ENCODE data around the gene FAM3C.

FAM3C gene

GRCh38 chr7:121342631-121343030, 53.5 kb downstream of the FAM3C start:
- Histone ChIP-seq H3K36me3 (ENCODE audit: insufficient read depth, low read depth, low read length) (peaks cover 13% of the 10 kb centered on the region; the same call in 1 of the 2 replicates), H3K4me3 (ENCODE audit: low read length) (no peak overlapping the region), H3K9me3 (ENCODE audit: insufficient read depth, low read depth, low read length) (no peaks in the 10 kb centered on the region), H3K4me1 (ENCODE audit: insufficient read depth, low read length) (no peaks in the 10 kb centered on the region), H3K27ac (ENCODE audit: low read length) (no peak overlapping the region), H3K9ac (ENCODE audit: low read depth, low read length) (no peak overlapping the region), H3K27me3 (ENCODE audit: insufficient read depth, low read length) (no peaks in the 10 kb centered on the region)

DNA sequence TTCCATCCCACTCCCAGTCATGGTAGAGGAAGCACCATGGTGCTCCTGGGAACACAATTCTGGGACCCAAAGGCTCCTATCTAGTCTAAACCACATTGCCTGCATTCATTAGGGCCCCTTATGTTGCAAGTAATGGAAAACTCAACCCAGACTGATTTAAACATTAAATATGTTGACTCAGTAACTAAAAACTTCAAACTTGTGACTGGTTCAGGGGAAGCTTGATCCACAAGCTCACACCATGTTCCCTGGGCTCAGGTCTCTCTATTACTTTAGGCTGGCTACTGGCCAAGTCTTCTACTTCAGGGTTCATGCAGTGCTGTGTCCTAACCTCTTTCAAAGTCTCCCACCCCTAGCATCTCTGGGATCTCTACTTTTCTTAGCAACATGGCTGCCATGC, 54.2 kb downstream of the FAM3C start:
- H3K9ac ChIP-seq (ENCODE audit: low read depth, low read length): no peak overlapping the region
- H3K4me3 ChIP-seq (ENCODE audit: low read length): no peak overlapping the region
- H3K27me3 ChIP-seq (ENCODE audit: insufficient read depth, low read length): no peaks in the 10 kb centered on the region
- peaks cover 7% of the 10 kb centered on the region; the same call in 1 of the 2 replicates for H3K36me3 ChIP-seq (ENCODE audit: insufficient read depth, low read depth, low read length)
- no peaks in the 10 kb centered on the region for H3K4me1 ChIP-seq (ENCODE audit: insufficient read depth, low read length)
- no peak overlapping the region for H3K27ac ChIP-seq (ENCODE audit: low read length)
- no peaks in the 10 kb centered on the region for H3K9me3 ChIP-seq (ENCODE audit: insufficient read depth, low read depth, low read length)

DNA sequence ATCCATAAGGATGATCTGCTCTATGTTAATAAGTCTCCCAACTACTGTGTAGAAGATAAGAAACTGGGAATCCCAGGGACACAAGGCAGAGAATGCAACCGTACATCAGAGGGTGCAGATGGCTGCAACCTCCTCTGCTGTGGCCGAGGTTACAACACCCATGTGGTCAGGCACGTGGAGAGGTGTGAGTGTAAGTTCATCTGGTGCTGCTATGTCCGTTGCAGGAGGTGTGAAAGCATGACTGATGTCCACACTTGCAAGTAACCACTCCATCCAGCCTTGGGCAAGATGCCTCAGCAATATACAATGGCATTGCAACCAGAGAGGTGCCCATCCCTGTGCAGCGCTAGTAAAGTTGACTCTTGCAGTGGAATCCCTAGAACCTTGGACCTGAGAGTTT, 57.0 kb downstream of the FAM3C start:
- Histone ChIP-seq H3K27ac (ENCODE audit: low read length) (no peak overlapping the region), H3K36me3 (ENCODE audit: insufficient read depth, low read depth, low read length) (no peaks in the 10 kb centered on the region), H3K9ac (ENCODE audit: low read depth, low read length) (no peak overlapping the region), H3K4me1 (ENCODE audit: insufficient read depth, low read length) (no peaks in the 10 kb centered on the region), H3K4me3 (ENCODE audit: low read length) (no peak overlapping the region), H3K9me3 (ENCODE audit: insufficient read depth, low read depth, low read length) (no peaks in the 10 kb centered on the region), H3K27me3 (ENCODE audit: insufficient read depth, low read length) (no peaks in the 10 kb centered on the region)

- no peaks in the 10 kb centered on the region for H3K36me3 ChIP-seq (ENCODE audit: insufficient read depth, low read depth, low read length)
- no peak overlapping the region for H3K27ac ChIP-seq (ENCODE audit: low read length)
- H3K9me3 ChIP-seq (ENCODE audit: insufficient read depth, low read depth, low read length): no peaks in the 10 kb centered on the region
- no peak overlapping the region for H3K9ac ChIP-seq (ENCODE audit: low read depth, low read length)
- no peaks in the 10 kb centered on the region; the same call in 1 of the 2 replicates for H3K27me3 ChIP-seq (ENCODE audit: insufficient read depth, low read length)
- no peak overlapping the region for H3K4me3 ChIP-seq (ENCODE audit: low read length)
- H3K4me1 ChIP-seq (ENCODE audit: insufficient read depth, low read length): no peaks in the 10 kb centered on the region
These were observed 58.7 kb downstream of the FAM3C start for GRCh38 chr7:121337398-121337797.

DNA sequence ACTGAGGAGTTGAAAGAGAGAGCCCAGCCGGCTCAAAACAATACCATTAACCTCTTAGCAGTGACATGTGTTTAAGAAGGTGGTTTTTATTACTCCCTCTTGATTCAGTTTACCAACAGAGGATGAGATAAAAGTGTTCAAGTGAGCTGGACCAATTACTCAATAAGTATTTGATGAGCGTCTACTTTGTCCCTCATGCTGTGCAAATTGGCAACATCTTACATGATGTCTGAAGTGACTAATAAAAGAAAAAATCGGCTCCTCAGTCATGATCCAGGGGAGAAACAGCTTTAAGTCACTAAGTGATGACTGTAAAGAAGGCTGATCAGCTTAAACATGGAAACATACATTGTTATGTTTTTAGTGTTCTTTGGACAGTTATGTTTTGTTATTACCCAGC, 59.5 kb downstream of the FAM3C start:
- Histone ChIP-seq H3K36me3 (ENCODE audit: insufficient read depth, low read depth, low read length) (no peaks in the 10 kb centered on the region), H3K27ac (ENCODE audit: low read length) (no peak overlapping the region), H3K4me1 (ENCODE audit: insufficient read depth, low read length) (no peaks in the 10 kb centered on the region), H3K4me3 (ENCODE audit: low read length) (no peak overlapping the region), H3K27me3 (ENCODE audit: insufficient read depth, low read length) (peaks cover 8% of the 10 kb centered on the region), H3K9ac (ENCODE audit: low read depth, low read length) (no peak overlapping the region), H3K9me3 (ENCODE audit: insufficient read depth, low read depth, low read length) (no peaks in the 10 kb centered on the region)

- Histone ChIP-seq H3K4me1 (ENCODE audit: insufficient read depth, low read length) (no peaks in the 10 kb centered on the region; the same call in 1 of the 2 replicates), H3K9ac (ENCODE audit: low read depth, low read length) (no peak overlapping the region), H3K36me3 (ENCODE audit: insufficient read depth, low read depth, low read length) (no peaks in the 10 kb centered on the region), H3K27ac (ENCODE audit: low read length) (no peak overlapping the region), H3K9me3 (ENCODE audit: insufficient read depth, low read depth, low read length) (no peaks in the 10 kb centered on the region), H3K27me3 (ENCODE audit: insufficient read depth, low read length) (peaks cover 23% of the 10 kb centered on the region), H3K4me3 (ENCODE audit: low read length) (no peak overlapping the region)
These were observed 61.0 kb downstream of the FAM3C start for GRCh38 chr7:121334875-121335648.

DNA sequence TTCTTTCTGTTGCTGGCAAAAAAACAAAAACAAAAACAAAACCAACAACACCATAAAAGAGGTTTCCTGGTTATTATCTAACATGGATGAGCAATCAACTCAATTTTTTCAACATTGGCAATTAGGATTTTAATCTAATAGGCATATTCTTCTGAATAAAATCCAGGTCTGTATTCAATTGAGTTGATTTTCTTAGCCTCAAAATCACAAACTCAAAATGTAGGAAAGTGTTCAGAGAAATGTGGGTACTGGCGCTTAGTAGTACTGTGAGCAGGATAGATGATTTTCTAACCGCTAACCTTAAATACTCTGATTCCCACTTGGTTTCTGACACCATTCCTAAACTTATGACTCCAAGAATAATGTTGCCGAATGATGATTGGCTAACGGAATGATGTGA, 61.7 kb downstream of the FAM3C start:
- no peak overlapping the region for H3K9ac ChIP-seq (ENCODE audit: low read depth, low read length)
- H3K9me3 ChIP-seq (ENCODE audit: insufficient read depth, low read depth, low read length): no peaks in the 10 kb centered on the region
- no peaks in the 10 kb centered on the region; the same call in 1 of the 2 replicates for H3K4me1 ChIP-seq (ENCODE audit: insufficient read depth, low read length)
- no peak overlapping the region for H3K4me3 ChIP-seq (ENCODE audit: low read length)
- peaks cover 30% of the 10 kb centered on the region for H3K27me3 ChIP-seq (ENCODE audit: insufficient read depth, low read length)
- H3K36me3 ChIP-seq (ENCODE audit: insufficient read depth, low read depth, low read length): no peaks in the 10 kb centered on the region
- H3K27ac ChIP-seq (ENCODE audit: low read length): no peak overlapping the region

GRCh38 chr7:121331574-121331973, 64.5 kb downstream of the FAM3C start:
- no peak overlapping the region for H3K9ac ChIP-seq (ENCODE audit: low read depth, low read length)
- H3K9me3 ChIP-seq (ENCODE audit: insufficient read depth, low read depth, low read length): no peaks in the 10 kb centered on the region
- H3K4me3 ChIP-seq (ENCODE audit: low read length): no peak overlapping the region
- H3K36me3 ChIP-seq (ENCODE audit: insufficient read depth, low read depth, low read length): no peaks in the 10 kb centered on the region
- peaks cover 49% of the 10 kb centered on the region for H3K27me3 ChIP-seq (ENCODE audit: insufficient read depth, low read length)
- no peak overlapping the region for H3K27ac ChIP-seq (ENCODE audit: low read length)
- no peaks in the 10 kb centered on the region; the same call in 1 of the 2 replicates for H3K4me1 ChIP-seq (ENCODE audit: insufficient read depth, low read length)

GRCh38 chr7:121331048-121331447, 65.1 kb downstream of the FAM3C start:
- H3K27me3 ChIP-seq (ENCODE audit: insufficient read depth, low read length): peaks cover 49% of the 10 kb centered on the region
- no peaks in the 10 kb centered on the region; the same call in 1 of the 2 replicates for H3K4me1 ChIP-seq (ENCODE audit: insufficient read depth, low read length)
- no peaks in the 10 kb centered on the region for H3K9me3 ChIP-seq (ENCODE audit: insufficient read depth, low read depth, low read length)
- H3K9ac ChIP-seq (ENCODE audit: low read depth, low read length): no peak overlapping the region
- H3K27ac ChIP-seq (ENCODE audit: low read length): no peak overlapping the region
- no peak overlapping the region for H3K4me3 ChIP-seq (ENCODE audit: low read length)
- no peaks in the 10 kb centered on the region for H3K36me3 ChIP-seq (ENCODE audit: insufficient read depth, low read depth, low read length)

DNA sequence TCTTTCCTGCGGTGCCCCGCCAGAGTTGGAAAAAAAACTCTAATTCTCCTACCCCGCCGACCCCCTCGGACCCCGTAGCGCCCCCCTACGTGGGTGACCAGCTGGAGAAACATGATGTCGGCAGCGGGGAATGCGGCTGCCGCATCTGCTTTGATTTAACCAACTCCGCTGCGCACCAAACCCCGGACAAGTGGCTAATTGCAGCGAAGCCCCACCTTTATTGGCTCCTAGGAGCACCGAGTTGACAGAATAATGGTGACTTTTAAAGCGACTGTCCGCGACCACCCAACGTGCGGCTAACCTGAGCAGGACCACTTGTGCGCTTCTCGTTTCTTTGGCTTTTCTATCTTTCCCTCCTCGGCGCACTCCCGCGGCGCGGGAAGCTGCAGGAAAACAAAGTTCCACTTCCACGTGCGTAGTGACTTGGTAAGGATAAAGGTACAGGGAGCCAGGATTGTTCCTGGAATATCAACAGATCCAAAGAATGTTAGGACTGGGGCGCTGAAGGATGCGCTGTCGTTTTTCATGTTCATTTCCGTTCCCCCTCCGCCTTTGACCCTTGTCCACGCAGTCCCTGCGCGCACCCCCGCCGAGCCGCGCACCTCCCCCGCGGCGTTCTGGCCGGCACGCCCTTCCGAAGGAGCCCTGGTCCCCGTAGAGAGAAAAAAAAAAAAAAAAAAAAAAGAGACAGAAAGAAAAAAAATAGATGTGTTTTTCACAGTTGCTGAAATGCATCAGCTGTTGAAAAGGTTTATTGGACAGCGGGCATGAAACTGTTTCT, 65.9 kb downstream of the FAM3C start:
- Histone ChIP-seq H3K36me3 (ENCODE audit: insufficient read depth, low read depth, low read length) (no peaks in the 10 kb centered on the region), H3K4me1 (ENCODE audit: insufficient read depth, low read length) (no peaks in the 10 kb centered on the region; the same call in 1 of the 2 replicates), H3K27me3 (ENCODE audit: insufficient read depth, low read length) (peaks cover 49% of the 10 kb centered on the region), H3K27ac (ENCODE audit: low read length) (no peak overlapping the region), H3K4me3 (ENCODE audit: low read length) (peak overlapping the region; percentile 69), H3K9ac (ENCODE audit: low read depth, low read length) (no peak overlapping the region), H3K9me3 (ENCODE audit: insufficient read depth, low read depth, low read length) (no peaks in the 10 kb centered on the region)

DNA sequence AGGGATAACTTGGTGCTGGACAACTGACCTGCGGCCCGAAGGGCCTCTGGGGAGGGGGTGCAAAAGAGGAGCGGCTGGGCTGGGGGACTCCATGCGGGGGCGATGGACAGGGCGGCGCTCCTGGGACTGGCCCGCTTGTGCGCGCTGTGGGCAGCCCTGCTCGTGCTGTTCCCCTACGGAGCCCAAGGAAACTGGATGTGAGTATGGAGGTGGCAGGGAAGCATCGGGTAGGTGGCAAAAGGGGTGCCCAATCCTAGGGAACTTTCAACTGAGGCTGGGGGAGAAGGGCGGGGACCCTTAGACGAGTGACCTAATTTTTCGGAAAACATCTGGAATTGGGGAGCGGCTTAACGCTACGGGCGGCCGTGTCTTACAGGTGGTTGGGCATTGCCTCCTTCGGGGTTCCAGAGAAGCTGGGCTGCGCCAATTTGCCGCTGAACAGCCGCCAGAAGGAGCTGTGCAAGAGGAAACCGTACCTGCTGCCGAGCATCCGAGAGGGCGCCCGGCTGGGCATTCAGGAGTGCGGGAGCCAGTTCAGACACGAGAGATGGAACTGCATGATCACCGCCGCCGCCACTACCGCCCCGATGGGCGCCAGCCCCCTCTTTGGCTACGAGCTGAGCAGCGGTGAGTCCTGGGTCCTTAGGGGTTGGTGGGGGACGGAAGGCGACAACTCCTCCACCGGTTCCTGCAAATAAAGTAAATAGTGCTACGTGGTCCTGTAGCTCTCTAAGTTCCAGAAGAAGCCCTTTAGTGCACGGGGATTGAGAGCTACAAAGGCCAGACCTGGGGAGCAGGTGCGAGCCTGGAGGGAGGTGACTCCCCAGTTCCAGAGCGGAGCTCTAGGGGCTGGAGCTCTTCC, 66.7 kb downstream of the FAM3C start:
- no peaks in the 10 kb centered on the region; the same call in 1 of the 2 replicates for H3K4me1 ChIP-seq (ENCODE audit: insufficient read depth, low read length)
- H3K36me3 ChIP-seq (ENCODE audit: insufficient read depth, low read depth, low read length): no peaks in the 10 kb centered on the region
- peak overlapping the region; percentile 69 for H3K4me3 ChIP-seq (ENCODE audit: low read length)
- H3K27me3 ChIP-seq (ENCODE audit: insufficient read depth, low read length): peaks cover 49% of the 10 kb centered on the region
- H3K9me3 ChIP-seq (ENCODE audit: insufficient read depth, low read depth, low read length): no peaks in the 10 kb centered on the region
- no peak overlapping the region for H3K27ac ChIP-seq (ENCODE audit: low read length)
- no peak overlapping the region for H3K9ac ChIP-seq (ENCODE audit: low read depth, low read length)

Measured in iPS-20b (cell line).